GM12878 (cell line): ENCODE data around the gene FMNL2. TPM values are rescaled to one million over a fixed set of nuclear protein-coding genes. Genes with fewer than 3 reads are reported as not detected.

ENCODE experiments used
- ATAC-seq: fragments of 200-7000 bp; cut with Tn5 transposase; 3 replicates; pipeline ENCODE4 v1.9.1; 2020; ENCODE audit warnings: mild to moderate bottlenecking, moderate library complexity
- BruUV-seq: library from RNA; stranded (reverse); fragments of 400-500 nt; replicated peaks from 2 replicates; lab custom pipeline; 2021; lab: Mats Ljungman, UMichigan
- CTCF ChIA-PET: fragments of 300-600 bp; sonication (Branson Sonifier 250); formaldehyde crosslinking; extraction: SDS; loops from one replicate; lab custom pipeline; 2021; ENCODE audit warnings: inconsistent platforms; lab: Yijun Ruan, JAX
- POLR2A ChIA-PET: fragments of 350-600 bp; formaldehyde crosslinking; extraction: SDS; loops from one replicate; lab custom pipeline; 2021; ENCODE audit warnings: inconsistent platforms; lab: Charles Lee
- RAD21 ChIA-PET: fragments of 300-600 bp; sonication (Branson Sonifier 250); formaldehyde crosslinking; loops from one replicate; lab custom pipeline; 2023; ENCODE audit warnings: antibody characterized with exemption; ENCODE audit not compliant: unreplicated experiment; lab: Charles Lee
- SMC1A ChIA-PET: fragments of 300-600 bp; sonication (Branson Sonifier 250); formaldehyde crosslinking; loops from one replicate; lab custom pipeline; 2023; ENCODE audit not compliant: unreplicated experiment, uncharacterized antibody; lab: Charles Lee
- DNase-seq: peaks from one replicate; pipeline ENCODE4 v3.0.0-alpha.2; 2011; ENCODE audit warnings: low read depth, low spot score
- FAIRE-seq: peaks from 3 replicates; lab custom pipeline; 2011; peaks lifted over from hg19 to GRCh38; lab: Jason Lieb, UNC
- H2AFZ ChIP-seq: 2 replicates; pipeline ENCODE4 v1.6.0; 2011; ENCODE audit warnings: low read depth, low read length, control low read depth; ENCODE audit not compliant: control insufficient read depth
- H3K27ac ChIP-seq: 2 replicates; pipeline ENCODE4 v1.5.1; 2011; ENCODE audit warnings: control low read depth; ENCODE audit not compliant: control insufficient read depth, insufficient read depth
- H3K27me3 ChIP-seq, 2 experiments: replicated peaks in 1 of 2; 2 replicates each; pipeline versions ENCODE4 v1.6.0 to v1.6.1; 2011; ENCODE audit warnings: low read length in 1 of 2; ENCODE audit not compliant: control insufficient read depth in 2 of 2, insufficient read depth in 2 of 2
- H3K36me3 ChIP-seq, 2 experiments: 2 replicates each; pipeline ENCODE4 v1.5.1; 2011; ENCODE audit warnings: low read length in 1 of 2; ENCODE audit not compliant: control insufficient read depth in 2 of 2, insufficient read depth in 2 of 2
- H3K4me1 ChIP-seq: 2 replicates; pipeline ENCODE4 v1.6.1; 2011; ENCODE audit warnings: mild to moderate bottlenecking, low read length, moderate library complexity, mixed read lengths; ENCODE audit not compliant: control insufficient read depth, insufficient read depth
- H3K4me2 ChIP-seq: 2 replicates; pipeline ENCODE4 v1.6.0; 2011; ENCODE audit warnings: control low read depth; ENCODE audit not compliant: control insufficient read depth, insufficient read depth
- H3K4me3 ChIP-seq: fragments of 200-600 bp; sonication (generic); 2 replicates; pipeline ENCODE4 v1.5.1; 2016
- H3K79me2 ChIP-seq: 2 replicates; pipeline ENCODE4 v1.6.0; 2011; ENCODE audit warnings: low read length; ENCODE audit not compliant: control insufficient read depth, insufficient read depth
- H3K9ac ChIP-seq: 2 replicates; pipeline ENCODE4 v1.8.0; 2011; ENCODE audit warnings: low read length, control low read depth, mixed read lengths; ENCODE audit not compliant: control insufficient read depth, insufficient read depth
- H3K9me3 ChIP-seq: replicated peaks from 3 replicates; pipeline ENCODE4 v1.5.1; 2011; ENCODE audit warnings: mild to moderate bottlenecking, low read length; ENCODE audit not compliant: control insufficient read depth, insufficient read depth
- H4K20me1 ChIP-seq: 2 replicates; pipeline ENCODE4 v1.6.0; 2011; ENCODE audit not compliant: control insufficient read depth, insufficient read depth
- CREM ChIP-seq: IDR thresholded peaks from 2 replicates; pipeline ENCODE4 v1.6.1; 2014; ENCODE audit warnings: antibody characterized with exemption, low read depth
- DPF2 ChIP-seq: fragments of 450-650 bp; IDR thresholded peaks from 2 replicates; pipeline ENCODE4 v1.6.1; 2017; ENCODE audit warnings: mild to moderate bottlenecking
- JUND ChIP-seq: IDR thresholded peaks from 2 replicates; pipeline ENCODE4 v1.6.1; 2012; ENCODE audit warnings: low read depth, mild to moderate bottlenecking, low read length, improper control_type of control experiment, moderate library complexity
- MEF2B ChIP-seq: fragments of 450-650 bp; IDR thresholded peaks from 2 replicates; pipeline ENCODE4 v1.6.1; 2018; ENCODE audit warnings: mild to moderate bottlenecking, moderate library complexity; ENCODE audit not compliant: partially characterized antibody, poor library complexity, severe bottlenecking
- MYC ChIP-seq: IDR thresholded peaks from 2 replicates; pipeline ENCODE4 v1.6.1; 2011; ENCODE audit warnings: mild to moderate bottlenecking, low read length, moderate library complexity, inconsistent platforms; ENCODE audit not compliant: insufficient read depth, insufficient replicate concordance, insufficient read length, severe bottlenecking
- PML ChIP-seq: IDR thresholded peaks from 2 replicates; pipeline ENCODE4 v1.6.1; 2012; ENCODE audit warnings: low read length, inconsistent platforms
- RUNX3 ChIP-seq: IDR thresholded peaks from 2 replicates; pipeline ENCODE4 v1.6.1; 2012; ENCODE audit warnings: low read length, inconsistent platforms
- SREBF2 ChIP-seq: IDR thresholded peaks from 2 replicates; pipeline ENCODE4 v1.6.1; 2012; ENCODE audit warnings: mild to moderate bottlenecking, low read length
- TBL1XR1 ChIP-seq: IDR thresholded peaks from 2 replicates; pipeline ENCODE4 v1.6.1; 2012; ENCODE audit warnings: low read depth, low read length, improper control_type of control experiment
- WRNIP1 ChIP-seq: IDR thresholded peaks from 2 replicates; pipeline ENCODE4 v1.6.1; 2011; ENCODE audit warnings: low read depth, low read length, improper control_type of control experiment, borderline replicate concordance
- ZNF207 ChIP-seq: fragments of 450-650 bp; IDR thresholded peaks from 2 replicates; pipeline ENCODE4 v1.6.1; 2014; ENCODE audit warnings: antibody characterized with exemption, mild to moderate bottlenecking, borderline replicate concordance
- ZNF24 ChIP-seq: fragments of 450-650 bp; IDR thresholded peaks from 2 replicates; pipeline ENCODE4 v1.6.1; 2017; ENCODE audit warnings: antibody characterized with exemption, mild to moderate bottlenecking
- WGBS: methylation state at CpG from one replicate; pipeline ENCODE4 v1.1.6; 2016; ENCODE audit warnings: low lambda C conversion rate; ENCODE audit not compliant: insufficient replicate concordance, insufficient coverage; ENCODE audit errors: missing lambda C conversion rate; 5-methylcytosine and 5-hydroxymethylcytosine counted together
- in situ Hi-C: fragments of 300-500 bp; cut with MboI; formaldehyde crosslinking; loops from 9 replicates; pipeline ENCODE4 v1.14.3; 2018; ENCODE audit warnings: mixed read lengths
- intact Hi-C: fragments of 100-400 bp; cut with micrococcal nuclease; formaldehyde crosslinking; loops from one replicate; pipeline ENCODE4 v1.14.2; 2022; ENCODE audit not compliant: unreplicated experiment
- polyA plus RNA-seq, 11 experiments: library from polyadenylated mRNA; depleted of rRNA in 4 of 11; unstranded in 6 of 11; stranded (reverse) in 5 of 11; fragments of >200 nt; fragmentation: Nextera tagmentation in 4 of 11; fragmentation: Illumina TruSeq in 1 of 11; extraction: Ambion mirVana in 4 of 11; extraction: Trizol in 1 of 11; gene quantifications; 1 replicate in 1 of 11; 2 replicates in 10 of 11; pipeline versions ENCODE4 v1.2.1 to v1.2.3, GENCODE V29; 2011 to 2016; ENCODE audit warnings: inconsistent platforms in 2 of 11, missing spikeins in 2 of 11, low read depth in 1 of 11
- total RNA-seq, 4 experiments: library from RNA; depleted of rRNA in 3 of 4; stranded (reverse); fragments of >200 nt in 3 of 4; fragmentation: Illumina TruSeq in 1 of 4; extraction: Trizol in 1 of 4; gene quantifications; 2 replicates each; pipeline versions ENCODE4 v1.2.1 to v1.2.3, GENCODE V29; 2013 to 2021
- TF ChIP-seq, protein P1 (sequence below): fragments of 450-650 bp; IDR thresholded peaks from 2 replicates; pipeline ENCODE4 v1.6.1; 2018; ENCODE audit warnings: borderline replicate concordance, mild to moderate bottlenecking; ENCODE audit not compliant: partially characterized antibody
- TF ChIP-seq, protein P2 (sequence below): fragments of 150-350 bp; IDR thresholded peaks from 2 replicates; pipeline ENCODE4 v1.6.1; 2016; ENCODE audit warnings: low read depth, low read length
- TF ChIP-seq, protein P3 (sequence below): fragments of 450-650 bp; IDR thresholded peaks from 2 replicates; pipeline ENCODE4 v1.6.1; 2016; ENCODE audit warnings: mild to moderate bottlenecking, moderate library complexity, borderline replicate concordance

FMNL2 gene
- total and polyA plus RNA-seq, 10 of the 15 experiments (the other 5 are each of a cell fraction or from before 2014, with no cell fraction given) = 0.13 to 9.9 (median 0.35) TPM

DNA sequence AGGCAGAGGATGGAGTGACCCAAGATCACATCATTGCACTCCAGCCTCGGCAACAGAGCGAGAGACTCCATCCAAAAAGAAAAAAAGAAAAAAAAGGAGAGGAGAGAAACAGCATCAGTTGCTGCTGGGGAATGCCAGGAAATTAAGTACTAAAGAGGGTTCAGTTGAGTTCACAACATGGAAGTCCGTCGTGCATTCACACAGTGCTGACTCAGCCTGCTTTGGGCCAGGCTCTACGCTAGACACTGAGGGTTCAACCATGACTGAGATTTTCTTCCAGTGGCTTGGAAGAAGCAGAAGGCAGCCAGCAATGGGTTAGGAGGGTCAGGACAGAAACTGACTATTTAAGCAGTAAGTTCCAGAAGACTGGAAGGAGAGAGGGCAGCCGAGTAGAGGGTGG, 108.8 kb downstream of the FMNL2 start:
- SMC1A ChIA-PET = interaction anchor here (0.9 to 1.1 kb wide), 3 partner anchors 9 to 74 kb away, joined by 3 read pairs; no protein-coding TSS in a partner anchor
- CTCF ChIA-PET = no interaction called here
- no peaks in the 10 kb centered on the region for H3K27me3 ChIP-seq
- no peak for TF ChIP-seq RUNX3
- TF ChIP-seq JUND = no peak
- TF ChIP-seq SREBF2 = no peak
- no peak for TF ChIP-seq ZNF24
- TF ChIP-seq, protein P1, sequence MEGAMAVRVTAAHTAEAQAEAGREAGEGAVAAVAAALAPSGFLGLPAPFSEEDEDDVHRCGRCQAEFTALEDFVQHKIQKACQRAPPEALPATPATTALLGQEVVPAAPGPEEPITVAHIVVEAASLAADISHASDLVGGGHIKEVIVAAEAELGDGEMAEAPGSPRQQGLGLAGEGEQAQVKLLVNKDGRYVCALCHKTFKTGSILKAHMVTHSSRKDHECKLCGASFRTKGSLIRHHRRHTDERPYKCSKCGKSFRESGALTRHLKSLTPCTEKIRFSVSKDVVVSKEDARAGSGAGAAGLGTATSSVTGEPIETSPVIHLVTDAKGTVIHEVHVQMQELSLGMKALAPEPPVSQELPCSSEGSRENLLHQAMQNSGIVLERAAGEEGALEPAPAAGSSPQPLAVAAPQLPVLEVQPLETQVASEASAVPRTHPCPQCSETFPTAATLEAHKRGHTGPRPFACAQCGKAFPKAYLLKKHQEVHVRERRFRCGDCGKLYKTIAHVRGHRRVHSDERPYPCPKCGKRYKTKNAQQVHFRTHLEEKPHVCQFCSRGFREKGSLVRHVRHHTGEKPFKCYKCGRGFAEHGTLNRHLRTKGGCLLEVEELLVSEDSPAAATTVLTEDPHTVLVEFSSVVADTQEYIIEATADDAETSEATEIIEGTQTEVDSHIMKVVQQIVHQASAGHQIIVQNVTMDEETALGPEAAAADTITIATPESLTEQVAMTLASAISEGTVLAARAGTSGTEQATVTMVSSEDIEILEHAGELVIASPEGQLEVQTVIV = no peak
- TF ChIP-seq, protein P2, sequence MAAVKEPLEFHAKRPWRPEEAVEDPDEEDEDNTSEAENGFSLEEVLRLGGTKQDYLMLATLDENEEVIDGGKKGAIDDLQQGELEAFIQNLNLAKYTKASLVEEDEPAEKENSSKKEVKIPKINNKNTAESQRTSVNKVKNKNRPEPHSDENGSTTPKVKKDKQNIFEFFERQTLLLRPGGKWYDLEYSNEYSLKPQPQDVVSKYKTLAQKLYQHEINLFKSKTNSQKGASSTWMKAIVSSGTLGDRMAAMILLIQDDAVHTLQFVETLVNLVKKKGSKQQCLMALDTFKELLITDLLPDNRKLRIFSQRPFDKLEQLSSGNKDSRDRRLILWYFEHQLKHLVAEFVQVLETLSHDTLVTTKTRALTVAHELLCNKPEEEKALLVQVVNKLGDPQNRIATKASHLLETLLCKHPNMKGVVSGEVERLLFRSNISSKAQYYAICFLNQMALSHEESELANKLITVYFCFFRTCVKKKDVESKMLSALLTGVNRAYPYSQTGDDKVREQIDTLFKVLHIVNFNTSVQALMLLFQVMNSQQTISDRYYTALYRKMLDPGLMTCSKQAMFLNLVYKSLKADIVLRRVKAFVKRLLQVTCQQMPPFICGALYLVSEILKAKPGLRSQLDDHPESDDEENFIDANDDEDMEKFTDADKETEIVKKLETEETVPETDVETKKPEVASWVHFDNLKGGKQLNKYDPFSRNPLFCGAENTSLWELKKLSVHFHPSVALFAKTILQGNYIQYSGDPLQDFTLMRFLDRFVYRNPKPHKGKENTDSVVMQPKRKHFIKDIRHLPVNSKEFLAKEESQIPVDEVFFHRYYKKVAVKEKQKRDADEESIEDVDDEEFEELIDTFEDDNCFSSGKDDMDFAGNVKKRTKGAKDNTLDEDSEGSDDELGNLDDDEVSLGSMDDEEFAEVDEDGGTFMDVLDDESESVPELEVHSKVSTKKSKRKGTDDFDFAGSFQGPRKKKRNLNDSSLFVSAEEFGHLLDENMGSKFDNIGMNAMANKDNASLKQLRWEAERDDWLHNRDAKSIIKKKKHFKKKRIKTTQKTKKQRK = no peak
- no peak for TF ChIP-seq PML
- no peak for TF ChIP-seq MYC
- no peak for TF ChIP-seq DPF2
- TF ChIP-seq MEF2B = no peak
- TF ChIP-seq TBL1XR1 = no peak
- TF ChIP-seq CREM = no peak
- TF ChIP-seq, protein P3, sequence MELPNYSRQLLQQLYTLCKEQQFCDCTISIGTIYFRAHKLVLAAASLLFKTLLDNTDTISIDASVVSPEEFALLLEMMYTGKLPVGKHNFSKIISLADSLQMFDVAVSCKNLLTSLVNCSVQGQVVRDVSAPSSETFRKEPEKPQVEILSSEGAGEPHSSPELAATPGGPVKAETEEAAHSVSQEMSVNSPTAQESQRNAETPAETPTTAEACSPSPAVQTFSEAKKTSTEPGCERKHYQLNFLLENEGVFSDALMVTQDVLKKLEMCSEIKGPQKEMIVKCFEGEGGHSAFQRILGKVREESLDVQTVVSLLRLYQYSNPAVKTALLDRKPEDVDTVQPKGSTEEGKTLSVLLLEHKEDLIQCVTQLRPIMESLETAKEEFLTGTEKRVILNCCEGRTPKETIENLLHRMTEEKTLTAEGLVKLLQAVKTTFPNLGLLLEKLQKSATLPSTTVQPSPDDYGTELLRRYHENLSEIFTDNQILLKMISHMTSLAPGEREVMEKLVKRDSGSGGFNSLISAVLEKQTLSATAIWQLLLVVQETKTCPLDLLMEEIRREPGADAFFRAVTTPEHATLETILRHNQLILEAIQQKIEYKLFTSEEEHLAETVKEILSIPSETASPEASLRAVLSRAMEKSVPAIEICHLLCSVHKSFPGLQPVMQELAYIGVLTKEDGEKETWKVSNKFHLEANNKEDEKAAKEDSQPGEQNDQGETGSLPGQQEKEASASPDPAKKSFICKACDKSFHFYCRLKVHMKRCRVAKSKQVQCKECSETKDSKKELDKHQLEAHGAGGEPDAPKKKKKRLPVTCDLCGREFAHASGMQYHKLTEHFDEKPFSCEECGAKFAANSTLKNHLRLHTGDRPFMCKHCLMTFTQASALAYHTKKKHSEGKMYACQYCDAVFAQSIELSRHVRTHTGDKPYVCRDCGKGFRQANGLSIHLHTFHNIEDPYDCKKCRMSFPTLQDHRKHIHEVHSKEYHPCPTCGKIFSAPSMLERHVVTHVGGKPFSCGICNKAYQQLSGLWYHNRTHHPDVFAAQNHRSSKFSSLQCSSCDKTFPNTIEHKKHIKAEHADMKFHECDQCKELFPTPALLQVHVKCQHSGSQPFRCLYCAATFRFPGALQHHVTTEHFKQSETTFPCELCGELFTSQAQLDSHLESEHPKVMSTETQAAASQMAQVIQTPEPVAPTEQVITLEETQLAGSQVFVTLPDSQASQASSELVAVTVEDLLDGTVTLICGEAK = no peak
- no peak for TF ChIP-seq ZNF207
- no peak for TF ChIP-seq WRNIP1
- H3K27ac ChIP-seq = no peak overlapping the region
- no peaks in the 10 kb centered on the region for H3K9me3 ChIP-seq
- ATAC-seq (no peak), DNase-seq (no peak), FAIRE-seq (no peak)
- H4K20me1 ChIP-seq = no peaks in the 10 kb centered on the region
- no peaks in the 10 kb centered on the region; the same call in 1 of the 2 replicates for H3K4me1 ChIP-seq
- POLR2A ChIA-PET = interaction anchor here (0.8 kb wide), 1 partner anchor 23 kb away, joined by 4 read pairs; no protein-coding TSS in a partner anchor
- no peaks in the 10 kb centered on the region for H3K36me3 ChIP-seq
- H3K9ac ChIP-seq = no peak overlapping the region
- no TSS peak for BruUV-seq
- no peaks in the 10 kb centered on the region; the same call in 1 of the 2 replicates for H3K79me2 ChIP-seq
- H3K4me2 ChIP-seq = no peak overlapping the region
- RAD21 ChIA-PET = no interaction called here
- in situ Hi-C loops (no loop called here), intact Hi-C loops (no loop called here)
- 79% methylated on average over 6 of the region's 6 CpGs for WGBS
- no peak overlapping the region for H2AFZ ChIP-seq
- no peak overlapping the region for H3K4me3 ChIP-seq
